ENCODE data around the gene E2F8.

GRCh38 chr11:19204836-19205235 lies 35.9 kb downstream of the E2F8 start:
- TF ChIP-seq CTCF (IDR thresholded peaks at IDR 0.05) (no peak), POLR2AphosphoS5 (IDR thresholded peaks at IDR 0.05) (no peak)
